Fibroblast of the conjunctiva (primary cell): ENCODE measurements around the gene SH3GL2.

ENCODE experiments used
- DNase-seq: peaks from one replicate; pipeline ENCODE4 v3.0.0-alpha.2; 2010; ENCODE audit warnings: low read depth

Gene SH3GL2

DNA sequence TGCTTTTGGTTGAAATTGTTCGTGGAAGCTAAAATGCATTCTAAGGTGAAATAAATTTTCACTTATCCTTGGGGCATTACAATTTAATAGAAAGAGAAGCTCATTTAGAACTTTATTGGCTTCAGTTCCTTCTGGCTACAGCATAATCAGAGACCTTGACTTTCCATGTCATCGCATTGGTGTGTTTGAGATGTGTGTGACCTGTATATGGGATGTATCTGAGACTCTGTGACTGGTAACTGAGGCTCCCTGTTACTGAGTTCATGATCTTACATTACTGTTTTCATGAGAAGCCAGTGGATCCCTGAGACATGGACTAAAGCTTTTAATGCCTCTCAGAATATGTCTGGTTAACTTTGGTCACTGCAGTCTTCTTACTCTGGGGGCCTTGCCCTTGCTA lies 32.5 kb downstream of the SH3GL2 start:
- no peak for DNase-seq

DNA sequence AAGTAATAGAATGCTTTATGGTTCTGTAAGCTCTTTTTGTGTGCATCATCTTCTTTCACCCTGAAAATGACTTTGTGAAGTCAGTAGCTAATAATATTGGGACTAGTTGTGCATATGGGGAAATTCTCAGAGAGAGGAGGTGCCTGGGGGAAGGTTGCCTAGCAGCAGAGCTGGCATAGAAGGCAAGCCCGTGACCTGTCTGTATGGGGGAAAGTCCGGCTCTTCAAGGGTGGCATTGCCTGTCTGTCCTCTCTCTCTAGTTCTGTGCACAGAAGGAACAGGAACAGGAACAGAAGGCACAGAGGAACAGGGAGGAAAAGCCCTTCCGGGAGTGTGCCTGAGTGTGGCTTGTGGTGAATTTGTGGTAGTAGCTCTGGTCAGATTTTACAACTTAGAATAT lies 33.1 kb downstream of the SH3GL2 start:
- no peak for DNase-seq

DNA sequence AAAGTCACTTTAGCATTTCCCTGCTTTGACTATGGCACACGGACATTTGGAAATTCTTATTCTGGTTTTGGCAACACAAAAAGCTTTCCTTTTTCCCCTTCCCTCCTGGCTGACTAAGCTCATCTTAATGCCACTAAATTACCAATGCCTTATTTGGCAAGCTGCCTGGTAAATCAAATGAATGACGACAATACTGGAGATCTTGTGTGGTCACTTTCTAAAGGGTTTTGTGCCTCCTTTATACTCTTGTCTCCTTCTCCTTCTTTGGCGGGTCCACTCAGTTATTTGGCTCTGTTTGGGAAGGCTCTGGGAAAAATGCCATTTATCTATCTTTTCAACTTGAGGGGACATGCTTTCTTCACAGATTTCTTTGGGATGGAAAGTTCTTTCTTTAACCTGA lies 34.9 kb downstream of the SH3GL2 start:
- peak; percentile 5 for DNase-seq

DNA sequence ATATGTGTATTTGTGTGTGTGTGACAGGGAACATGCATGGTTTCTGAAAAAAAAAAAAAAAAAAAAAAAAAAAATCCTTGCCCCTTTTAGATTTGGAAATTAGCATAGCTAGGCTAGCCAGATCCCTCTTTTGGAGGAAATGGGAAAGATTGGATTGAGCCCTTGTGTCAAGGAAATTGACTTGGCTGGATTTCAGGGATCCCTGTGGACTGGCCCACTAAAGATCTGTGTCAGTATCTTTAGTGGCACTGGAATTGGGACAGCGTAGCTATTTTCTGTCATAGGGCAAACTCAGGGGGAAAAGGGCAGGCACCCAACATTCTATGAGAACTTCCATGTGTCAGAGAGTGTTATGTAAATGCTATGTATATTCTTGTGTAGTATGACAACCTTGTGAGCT lies 35.4 kb downstream of the SH3GL2 start:
- DNase-seq, result no peak

DNA sequence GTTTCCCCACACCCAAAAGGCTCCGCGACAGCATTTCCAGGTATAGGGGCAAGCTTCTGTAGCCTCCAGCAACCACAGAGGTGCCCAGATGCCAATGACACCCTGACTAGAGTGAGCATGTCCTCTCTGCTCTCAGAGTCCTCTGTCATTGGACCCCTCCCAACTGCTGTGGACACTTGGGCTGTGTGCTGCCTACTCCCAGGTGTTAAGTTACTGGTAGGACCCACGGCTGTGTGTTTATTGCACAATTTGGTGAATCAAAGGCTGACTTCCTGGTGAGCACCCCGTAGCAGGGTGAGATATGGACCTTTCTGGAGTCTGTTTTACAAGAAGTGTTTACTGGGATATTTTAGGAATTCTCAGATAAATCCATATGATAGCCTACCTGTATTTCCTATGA lies 36.0 kb downstream of the SH3GL2 start:
- DNase-seq, result no peak

DNA sequence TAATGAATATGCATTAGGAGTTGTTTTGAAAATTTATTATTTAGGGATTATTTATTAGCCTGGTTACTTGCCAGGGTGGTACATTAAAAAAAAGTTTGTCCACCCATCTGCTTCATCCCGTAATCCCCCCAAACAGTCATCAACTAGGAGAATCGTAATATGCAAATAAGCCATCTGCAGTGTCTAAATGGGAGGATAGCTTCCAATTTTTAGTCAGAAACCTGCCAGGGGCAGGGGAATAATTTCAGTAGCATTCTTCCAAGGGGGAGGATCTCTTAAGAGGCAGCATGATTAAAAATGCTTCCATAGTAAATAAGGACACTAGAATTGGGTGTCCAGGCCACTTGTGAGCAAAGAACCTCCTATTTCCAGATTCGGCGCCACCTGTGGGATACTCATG lies 43.3 kb downstream of the SH3GL2 start:
- DNase-seq, result no peak

DNA sequence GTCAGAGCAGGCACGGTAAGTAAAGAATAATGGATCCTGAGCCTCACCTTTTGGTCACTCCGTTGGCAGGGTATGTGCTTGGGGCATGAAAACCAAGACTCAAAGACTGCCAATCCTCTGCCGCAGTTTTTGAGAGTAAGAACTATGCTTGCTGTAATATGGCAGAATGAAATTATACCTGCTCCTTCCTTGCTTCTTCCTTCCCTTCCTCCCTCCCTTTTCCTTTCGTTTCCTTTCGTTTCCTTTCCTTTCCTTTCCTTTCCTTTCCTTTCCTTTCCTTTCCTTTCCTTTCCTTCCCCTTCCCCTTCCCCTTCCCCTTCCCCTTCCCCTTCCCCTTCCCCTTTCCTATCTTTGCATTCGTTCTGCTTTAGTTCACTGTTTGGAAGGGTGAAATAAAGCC lies 43.9 kb downstream of the SH3GL2 start:
- DNase-seq, result no peak

DNA sequence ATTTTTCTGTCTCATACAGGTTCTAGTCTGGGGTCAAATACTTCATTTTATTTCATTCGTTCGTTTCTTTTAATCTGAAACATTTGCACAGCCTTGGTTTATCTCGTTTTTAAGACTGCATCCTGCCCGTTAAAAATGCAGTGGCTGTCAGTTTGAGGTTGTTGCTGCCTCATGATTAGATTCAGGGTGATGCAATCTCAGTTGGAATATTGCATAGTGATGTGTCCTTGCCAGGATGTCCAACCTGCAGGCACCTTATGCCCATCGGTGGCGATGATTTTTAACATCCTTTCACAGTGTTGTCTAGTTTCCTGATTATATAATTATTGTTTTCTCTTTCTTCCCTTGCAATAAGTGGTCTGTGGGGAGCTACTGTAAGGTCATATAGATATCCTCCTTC lies 45.1 kb downstream of the SH3GL2 start:
- no peak for DNase-seq

DNA sequence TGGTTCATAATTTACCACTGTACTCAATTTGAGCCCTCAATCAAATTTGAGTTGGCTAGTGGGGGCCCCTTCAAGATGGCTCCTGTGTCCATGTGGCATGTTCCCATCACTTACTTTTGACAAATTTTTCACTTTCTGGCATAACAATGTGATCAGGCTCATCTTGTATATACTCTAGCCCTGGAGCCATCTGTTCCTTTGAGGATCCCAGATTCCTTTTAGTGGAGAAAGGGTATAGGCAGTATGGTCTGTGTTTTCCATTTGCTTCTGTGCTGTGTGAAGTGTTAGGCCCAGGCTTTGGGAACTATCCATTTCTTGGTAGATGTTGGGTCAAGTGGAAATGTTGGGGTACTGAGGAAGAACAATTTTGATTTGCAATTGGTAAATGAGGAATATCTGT lies 45.7 kb downstream of the SH3GL2 start:
- no peak for DNase-seq

DNA sequence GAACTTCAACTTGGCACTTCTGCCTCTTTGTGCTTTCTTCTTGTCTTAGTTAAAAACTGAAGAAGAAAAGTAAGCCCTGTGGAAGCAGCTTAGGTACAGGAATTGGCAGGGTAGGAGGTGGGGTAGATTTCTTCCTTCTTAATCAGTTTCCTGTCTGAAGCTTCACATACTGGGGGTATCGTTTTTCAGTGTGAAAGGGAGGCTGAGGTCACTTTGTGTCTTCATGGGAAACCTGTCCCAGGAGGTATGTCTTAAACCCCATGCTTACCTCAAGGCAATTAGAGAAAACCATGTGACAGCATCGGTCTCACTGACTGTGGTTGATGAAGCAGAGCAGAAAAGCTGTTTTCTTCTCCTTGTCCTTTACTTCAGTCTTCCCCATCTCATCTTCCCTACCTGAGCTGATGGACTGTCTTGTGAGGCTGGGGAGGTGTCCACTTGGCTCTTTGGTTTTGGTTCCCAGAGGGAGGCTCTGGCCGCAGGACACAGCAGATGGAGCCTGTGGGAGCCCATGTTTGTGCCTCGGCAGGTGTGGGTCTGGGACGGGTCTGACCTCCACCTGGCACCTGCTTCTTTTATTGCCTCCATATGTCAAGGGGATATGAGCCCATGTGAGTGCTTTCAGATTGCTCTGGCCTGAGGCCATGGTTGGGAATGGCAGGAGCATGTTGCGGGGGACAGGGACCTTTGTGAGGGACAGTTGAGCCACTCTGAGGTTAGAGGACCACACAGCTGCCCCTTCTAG lies 47.0 kb downstream of the SH3GL2 start:
- DNase-seq, result no peak

DNA sequence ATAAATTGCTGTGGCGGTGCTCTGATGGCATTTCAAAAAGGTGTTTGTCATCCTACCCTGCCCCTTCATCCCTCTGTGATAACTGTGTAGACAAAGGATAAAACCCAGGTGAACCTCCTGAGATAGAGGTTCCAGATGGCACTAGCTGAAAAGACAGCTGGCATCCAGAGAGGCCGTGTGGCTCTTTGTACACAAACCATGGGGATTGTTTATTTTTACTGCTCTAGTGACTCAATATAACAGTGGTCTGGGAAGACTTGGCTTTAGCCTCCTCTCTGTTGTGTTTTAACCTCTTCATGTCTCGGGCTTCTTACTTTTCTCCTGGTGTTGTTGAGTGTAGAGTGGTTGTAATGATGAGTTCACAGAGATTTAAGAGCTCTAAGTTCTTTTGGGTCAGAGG lies 48.8 kb downstream of the SH3GL2 start:
- no peak for DNase-seq

DNA sequence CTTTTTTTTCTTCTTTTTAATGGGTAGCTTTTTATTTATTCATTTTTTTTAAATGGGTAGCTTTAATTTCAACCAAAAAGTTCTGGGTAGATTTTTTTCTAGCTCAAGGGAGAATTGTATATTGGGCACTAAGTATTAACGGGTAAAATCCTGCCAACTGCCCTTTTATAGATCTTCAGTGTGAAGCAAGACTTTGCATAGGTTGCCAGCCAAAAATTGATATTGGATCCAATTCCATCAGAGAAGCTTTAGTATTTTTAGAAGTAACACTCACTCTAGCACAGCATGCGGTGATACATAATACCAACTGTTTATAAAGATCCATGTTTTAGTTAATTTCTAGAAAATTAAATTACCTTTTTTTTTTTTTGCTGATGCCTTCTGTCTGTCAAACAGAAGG lies 49.8 kb downstream of the SH3GL2 start:
- DNase-seq, result no peak

DNA sequence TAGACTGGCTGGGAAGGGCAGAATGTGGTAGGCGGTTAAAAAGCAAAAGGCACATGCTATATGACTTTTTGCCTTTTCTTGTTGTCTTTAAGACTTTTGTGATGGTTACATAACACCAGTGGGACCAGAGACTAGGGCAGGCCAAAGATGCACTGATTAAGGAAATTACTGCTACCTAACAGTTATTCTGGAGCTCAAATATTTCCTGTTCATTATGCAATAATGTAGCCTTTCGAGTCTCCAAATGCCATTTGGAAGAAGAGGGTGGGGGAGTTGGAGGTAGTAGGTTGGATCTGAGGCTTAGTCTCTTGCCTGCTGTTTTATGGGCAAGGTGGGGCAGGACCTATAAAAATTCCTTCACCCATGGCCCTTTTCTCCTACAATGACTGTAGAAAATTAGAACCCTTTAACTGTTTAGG lies 51.7 kb downstream of the SH3GL2 start:
- DNase-seq, result no peak

DNA sequence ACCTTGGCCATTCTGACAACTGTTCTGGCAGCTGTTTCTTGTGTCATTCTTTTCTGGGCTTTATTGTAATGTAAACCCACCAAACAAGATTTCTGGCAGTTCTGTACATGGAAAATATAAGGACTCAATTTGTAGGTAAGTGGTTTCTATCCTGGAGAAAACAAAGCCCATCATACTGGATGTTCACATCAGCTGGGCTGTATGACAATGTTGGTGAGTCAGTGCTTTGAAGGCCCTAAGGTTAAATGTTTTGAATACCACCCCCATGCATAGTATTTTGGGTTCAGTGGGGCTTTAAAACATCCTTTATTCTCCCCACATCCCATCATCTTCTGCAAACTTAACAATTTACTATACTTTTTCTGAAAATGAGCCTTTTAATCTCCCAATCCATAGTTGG lies 52.5 kb downstream of the SH3GL2 start:
- DNase-seq, result no peak

DNA sequence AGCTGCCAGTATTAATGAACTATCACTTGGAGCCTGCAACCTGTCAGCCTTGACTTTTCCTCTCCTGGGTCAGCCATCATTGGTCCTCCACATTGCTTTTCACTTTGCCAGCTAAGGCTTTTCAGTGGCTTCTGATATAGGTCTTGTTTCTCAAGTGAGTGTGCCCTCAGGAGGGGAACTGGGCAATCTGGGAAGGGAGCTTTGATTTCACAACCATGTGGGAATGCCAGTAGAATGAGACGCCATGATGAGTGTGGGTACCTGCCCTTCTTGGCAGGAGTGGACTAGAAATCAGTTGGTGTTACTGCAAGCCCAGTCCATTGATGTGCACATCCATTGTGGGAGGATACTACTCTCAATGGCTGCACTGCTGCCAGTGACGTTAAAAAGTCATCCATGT lies 54.1 kb downstream of the SH3GL2 start:
- no peak for DNase-seq

DNA sequence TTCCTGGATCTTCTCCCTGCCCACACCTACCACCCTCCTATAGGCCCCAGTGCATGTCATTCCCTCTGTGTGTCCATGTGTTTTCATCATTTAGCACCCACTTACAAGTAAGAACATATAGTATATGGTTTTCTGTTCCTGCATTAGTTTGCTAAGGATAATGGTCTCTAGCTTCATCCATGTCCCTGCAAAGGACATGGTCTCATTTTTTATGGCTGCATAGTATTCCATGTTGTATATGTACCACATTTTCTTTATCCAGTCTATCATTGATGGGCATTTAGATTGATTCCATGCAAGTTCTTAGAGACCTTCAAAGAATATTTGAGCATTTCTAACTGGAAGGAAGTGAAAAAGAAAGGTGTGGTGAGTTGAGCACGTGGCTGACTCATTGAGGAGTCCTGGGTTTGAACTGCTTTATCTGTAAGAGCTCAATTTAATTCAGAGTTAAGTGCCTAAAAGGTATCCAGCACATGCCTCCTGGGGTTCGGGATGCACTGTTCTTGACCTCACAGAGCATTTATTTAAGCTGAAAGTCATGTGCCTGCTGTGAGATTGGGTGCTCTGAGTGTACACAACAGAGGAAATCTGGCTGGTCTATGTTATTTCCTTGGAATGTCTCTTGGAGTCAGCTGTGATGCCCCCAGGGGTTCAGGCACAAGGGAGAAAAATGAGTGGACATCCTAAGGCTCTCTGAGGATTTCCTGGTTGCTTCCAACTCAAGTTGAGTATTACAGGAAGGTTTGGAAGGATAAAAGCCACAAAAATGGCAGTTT lies 56.4 kb downstream of the SH3GL2 start:
- DNase-seq, result no peak

DNA sequence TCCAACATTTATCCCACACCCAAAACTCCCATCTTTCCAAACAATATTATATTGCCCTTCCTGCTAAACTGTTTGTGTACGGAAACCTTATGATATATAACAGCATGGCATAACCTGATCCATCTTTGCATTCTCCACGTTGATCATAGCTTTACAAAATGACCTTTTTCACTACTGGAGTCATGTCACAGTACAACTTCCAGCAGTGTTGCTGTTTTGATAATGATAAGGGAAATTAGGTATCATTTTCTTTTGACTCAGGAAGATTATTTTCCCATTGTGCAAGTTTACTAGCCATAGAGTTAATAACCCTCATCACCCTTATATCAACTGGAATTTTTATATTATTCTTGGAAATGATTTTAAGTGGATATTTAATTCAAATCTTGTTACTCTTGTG lies 57.5 kb downstream of the SH3GL2 start:
- no peak for DNase-seq

DNA sequence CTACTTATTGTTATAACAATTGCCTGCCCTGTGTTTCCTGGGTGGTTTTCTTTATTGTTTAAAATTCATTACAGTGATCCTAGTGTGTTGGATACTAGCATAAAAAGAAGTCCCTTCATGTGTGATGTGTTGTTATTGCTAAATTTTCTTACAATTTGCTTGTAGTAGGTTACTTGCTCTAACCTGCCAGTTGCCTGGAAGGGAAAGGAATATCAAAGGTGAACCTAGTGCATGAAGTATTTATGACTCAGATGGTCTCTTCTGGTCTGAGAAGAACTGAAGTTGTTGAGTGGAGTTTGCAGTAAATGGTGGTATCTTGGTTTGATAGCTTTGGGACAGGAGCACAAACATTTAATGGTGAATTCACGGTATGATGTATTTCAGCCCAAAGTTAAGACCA lies 58.0 kb downstream of the SH3GL2 start:
- no peak for DNase-seq

DNA sequence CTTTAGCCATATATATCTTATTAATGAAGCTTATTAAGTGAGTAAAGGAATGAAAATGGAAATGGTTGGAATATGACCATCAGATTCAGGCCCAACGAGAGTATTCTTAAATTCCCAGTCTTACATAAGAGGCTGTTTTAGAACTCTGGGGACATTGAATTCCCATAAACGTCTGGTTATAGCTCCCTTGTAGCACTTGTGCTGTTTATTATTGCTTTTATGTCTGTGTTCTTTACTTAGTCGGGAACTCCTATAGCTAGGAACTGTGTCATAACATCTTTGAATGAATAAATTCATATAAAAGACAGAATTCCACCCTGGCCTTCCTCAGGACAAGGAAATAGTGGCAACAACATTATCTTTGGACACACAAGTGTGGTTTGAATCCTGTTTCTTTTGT lies 58.4 kb downstream of the SH3GL2 start:
- no peak for DNase-seq

DNA sequence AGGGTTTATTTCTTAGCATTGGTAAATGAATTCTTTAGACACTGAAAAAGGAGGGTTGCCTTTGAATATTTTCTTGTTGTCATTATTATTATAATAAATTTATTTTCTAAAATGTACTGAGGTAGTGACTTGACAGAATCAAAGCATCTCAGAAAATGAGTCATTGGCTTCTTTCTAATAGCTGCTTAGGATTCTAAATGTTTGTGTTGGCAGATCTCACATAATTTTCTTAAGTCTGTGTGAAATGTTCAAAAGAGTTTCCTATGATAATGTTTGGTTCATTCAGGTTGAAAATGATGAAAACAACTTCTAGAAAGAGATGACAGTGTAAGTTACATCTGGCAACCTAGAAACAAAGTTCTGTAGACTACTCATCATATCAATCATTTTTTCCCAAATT lies 69.7 kb downstream of the SH3GL2 start:
- DNase-seq, result no peak

DNA sequence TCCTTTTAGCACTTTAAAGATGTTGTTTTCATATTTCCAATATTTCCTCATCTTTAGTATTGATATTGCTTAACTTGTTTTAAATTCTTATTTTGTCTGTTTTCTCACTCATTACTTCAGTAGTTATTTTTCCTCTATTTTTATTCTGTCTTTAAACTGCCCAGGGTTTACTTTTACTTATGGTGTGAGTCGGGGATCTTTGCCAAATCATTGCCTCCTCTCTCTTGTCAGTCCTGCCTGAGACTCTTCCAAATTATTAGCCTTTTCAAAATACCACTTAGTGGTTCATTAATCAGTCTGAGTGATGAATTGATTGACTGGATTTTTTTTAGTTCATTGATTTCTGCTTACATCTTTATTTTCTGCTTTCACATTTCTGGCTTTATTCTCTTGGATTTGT lies 72.9 kb downstream of the SH3GL2 start:
- DNase-seq, result no peak

DNA sequence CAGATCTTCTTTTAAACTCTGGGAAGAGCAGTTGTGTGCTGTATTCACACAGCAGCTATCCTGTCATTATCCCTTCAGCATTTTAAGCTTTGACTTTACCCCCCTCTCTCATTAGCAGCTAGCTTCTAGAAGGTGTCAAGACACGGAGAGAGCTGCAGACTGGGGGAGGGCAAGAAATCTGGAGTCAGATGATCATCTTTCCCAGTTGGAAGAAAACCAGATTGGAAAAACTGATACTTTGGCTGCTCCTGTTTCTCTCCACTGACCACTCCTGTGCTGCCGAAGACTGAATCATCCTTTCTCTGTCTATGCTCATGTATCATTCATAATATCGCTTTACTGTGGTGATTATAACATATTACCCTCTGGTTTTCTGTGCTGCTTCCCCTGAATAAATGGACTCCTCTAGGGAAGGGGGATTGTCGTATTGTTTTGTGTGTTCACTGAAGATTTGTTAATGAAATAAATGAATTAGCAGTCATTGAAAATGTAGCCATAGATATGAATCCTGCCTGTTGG lies 75.1 kb downstream of the SH3GL2 start:
- DNase-seq, result no peak

DNA sequence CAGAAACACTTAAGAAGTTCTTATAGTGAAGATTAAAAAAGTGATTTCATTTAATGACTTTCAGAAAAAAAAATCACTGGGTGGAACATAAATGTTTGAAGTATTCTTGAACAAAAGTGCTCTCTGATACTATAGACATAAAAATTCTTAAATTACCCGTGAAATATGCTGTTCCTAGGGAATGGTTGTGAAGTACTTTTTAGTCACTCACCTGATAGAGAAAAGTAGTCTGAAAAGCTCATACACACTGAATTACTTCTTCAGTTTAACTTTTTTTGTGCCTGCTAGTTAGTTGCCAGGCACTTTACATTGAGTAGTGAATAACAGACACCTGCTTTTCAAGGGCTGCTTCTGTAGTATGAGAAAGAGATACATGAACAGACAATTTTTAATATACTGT lies 78.0 kb downstream of the SH3GL2 start:
- no peak for DNase-seq

DNA sequence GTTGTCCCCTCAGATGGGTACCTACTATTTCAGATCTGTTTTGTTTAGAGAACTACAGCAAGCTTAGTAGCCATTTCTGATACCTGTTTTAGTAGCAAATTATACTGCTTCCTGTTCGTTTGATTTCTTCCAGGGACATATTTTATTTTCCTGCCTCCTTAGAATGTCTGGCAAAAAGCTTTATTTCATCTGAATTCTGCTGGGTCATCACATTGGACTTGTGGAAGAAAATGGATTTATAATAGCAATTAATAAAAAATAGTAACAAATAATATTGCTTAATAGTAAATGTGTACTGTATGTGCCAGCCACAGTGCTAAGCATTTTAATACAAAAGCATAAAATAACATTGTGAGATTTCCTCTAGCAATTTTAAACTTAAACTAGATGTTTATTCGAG lies 79.4 kb downstream of the SH3GL2 start:
- no peak for DNase-seq
